M059J (cell line): ENCODE data around the gene HCN2. TPM values are rescaled to one million over a fixed set of nuclear protein-coding genes. Genes with fewer than 3 reads are reported as not detected.
A peak's percentile ranks its signal among the peaks of the same experiment; 100 is the strongest.

Experiments used
- DNase-seq: peaks from one replicate; pipeline ENCODE4 v3.0.0-alpha.2; 2012; ENCODE audit warnings: low read depth
- total RNA-seq: library from RNA; depleted of rRNA; stranded (reverse); fragments of >200 nt; shearing (Covaris generic); gene quantifications from 2 replicates; pipeline ENCODE4 v1.2.3, GENCODE V29; 2014; rRNA removed

Gene HCN2
- total RNA-seq, 1 experiment from 2014 or later: 1.4 TPM

DNA sequence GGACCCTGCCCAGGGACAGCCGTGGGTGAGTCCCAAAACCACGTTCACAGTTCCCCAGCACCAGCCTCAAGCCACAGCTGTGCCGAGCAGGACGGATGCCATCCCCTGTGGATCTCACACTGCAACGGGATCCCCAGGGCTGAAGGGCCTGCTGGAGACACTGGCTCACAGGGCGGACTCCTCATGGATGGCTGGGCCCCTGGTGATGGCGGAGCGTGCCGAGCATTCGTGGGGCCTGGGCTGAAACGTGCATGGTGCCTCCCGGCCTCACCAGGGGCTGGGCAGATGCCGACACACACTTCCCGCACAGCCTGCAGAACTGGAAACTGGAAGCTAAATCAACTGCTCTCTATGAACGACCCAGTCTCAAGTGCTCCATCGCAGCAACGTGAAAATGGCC lies 63.7 kb downstream of the HCN2 start:
- no peak for DNase-seq

DNA sequence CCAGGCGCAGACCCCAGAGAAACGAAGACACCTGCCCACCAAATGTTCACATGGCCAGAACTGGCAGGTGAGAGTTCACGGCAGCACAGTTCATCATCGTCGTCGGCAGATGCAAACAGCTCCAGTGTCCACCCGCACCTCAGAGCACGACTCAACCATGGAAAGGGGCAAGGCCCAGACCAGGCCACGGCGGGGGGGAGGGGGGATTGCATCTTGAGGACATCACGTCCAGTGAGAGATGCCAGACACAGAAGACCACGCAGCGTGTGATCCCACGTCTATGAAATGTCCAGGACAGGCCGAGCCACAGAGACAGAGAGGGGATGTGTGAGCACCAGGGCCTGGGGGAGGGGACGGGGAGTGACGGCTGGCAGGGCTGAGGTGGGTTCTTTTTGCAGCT lies 66.0 kb downstream of the HCN2 start:
- DNase-seq: no peak

GRCh38 chr19:656751-657559 lies 67.3 kb downstream of the HCN2 start:
- no peak for DNase-seq

DNA sequence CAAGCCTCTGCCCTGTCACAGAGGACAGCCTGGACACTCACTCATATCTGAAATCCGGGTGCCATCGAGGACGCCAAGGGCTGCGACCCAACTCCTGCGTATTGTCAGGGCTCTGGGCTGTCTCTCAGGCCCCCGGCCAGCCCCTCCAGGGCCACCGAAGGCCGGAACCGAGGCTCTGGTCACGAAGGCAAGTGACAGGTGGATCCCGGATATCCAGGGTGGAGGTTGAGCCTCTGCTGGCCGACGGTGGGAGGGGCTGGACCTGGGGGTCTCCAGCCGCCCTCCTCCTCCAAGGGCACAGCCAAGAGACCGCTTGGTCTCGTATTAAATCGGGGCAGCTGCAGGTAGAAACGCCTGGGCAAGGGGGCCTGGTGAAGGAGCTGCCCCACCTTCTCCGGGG lies 67.9 kb downstream of the HCN2 start:
- no peak for DNase-seq

DNA sequence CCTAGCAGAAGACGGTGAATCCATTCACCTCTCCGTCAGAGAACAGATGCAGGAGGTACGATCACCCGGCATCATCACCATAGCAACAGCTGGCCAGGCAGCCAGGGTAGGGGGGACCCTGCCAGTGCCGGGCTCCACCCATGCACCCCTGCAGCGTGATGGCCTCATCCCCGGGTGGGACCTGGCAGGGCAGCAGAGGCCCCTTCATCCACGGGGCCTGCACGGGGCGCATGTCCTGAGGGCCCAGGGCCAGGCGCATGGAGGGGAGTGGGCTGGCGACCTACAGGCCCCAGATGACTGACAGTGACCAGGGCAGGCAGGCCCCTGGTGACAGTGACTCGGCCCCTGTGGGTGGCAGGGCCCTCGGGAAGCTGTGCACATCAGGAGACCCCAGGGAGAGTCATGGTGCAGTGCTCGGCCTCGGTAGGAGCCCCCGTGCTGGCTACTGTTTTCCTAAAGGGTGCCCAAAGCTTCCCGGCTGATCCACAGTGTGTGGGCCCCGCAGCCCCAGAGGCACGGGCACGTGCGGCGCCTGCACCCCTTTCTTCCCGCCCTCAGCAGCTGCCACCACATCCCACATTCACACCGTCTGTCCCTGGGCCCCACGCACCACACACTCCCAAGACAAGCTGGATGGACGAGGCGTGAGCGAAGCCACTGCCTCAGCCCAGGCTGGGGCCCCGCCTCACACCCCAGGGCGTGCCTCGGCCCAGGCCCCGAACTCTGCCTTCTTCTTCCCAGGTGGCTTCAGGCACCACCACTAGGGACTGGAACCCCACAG lies 68.6 kb downstream of the HCN2 start:
- no peak for DNase-seq

DNA sequence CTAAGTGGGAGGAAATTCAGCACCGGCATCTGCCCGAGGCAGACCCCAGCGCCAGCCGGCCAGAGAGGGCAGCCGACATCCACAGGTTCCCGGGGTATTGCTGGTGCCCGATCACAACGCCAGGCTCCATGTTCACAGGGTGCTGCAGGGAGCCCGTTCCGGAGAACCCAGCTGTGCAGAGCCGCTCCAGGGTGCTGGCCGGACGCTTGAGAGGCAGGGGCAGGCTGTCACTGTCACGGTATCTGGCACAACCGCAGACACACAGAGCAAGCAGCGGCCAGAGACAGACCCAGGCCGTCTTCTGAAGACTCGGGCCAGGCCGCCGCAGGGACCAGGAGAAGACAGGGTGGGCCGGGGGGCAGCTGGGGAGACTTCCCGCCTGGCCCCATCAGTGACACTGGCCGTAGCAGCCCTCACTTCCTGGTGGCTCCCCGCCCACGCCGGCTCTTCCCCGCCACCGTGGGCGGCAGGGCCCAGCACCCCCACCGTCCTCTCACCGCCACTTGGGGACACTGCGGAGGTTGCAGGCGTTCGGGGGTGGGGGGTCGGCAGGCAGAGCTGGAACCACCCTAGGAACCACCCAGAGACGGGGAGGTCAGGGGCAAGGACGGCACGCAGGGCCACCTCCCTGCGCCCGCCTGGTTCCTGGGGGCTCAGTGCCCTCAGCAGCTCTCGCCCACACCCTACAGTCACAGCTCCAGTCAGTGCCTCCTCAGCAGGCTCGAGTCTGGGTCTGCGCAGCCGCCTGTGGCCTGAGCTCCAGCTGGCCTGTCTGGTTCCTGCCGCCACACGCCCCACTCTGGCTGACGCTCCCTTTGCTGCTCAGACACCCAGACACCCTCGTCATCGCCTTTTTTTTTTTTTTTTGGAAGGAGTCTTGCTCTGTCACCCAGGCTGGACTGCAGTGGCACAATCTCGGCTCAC lies 69.5 kb downstream of the HCN2 start:
- no peak for DNase-seq

DNA sequence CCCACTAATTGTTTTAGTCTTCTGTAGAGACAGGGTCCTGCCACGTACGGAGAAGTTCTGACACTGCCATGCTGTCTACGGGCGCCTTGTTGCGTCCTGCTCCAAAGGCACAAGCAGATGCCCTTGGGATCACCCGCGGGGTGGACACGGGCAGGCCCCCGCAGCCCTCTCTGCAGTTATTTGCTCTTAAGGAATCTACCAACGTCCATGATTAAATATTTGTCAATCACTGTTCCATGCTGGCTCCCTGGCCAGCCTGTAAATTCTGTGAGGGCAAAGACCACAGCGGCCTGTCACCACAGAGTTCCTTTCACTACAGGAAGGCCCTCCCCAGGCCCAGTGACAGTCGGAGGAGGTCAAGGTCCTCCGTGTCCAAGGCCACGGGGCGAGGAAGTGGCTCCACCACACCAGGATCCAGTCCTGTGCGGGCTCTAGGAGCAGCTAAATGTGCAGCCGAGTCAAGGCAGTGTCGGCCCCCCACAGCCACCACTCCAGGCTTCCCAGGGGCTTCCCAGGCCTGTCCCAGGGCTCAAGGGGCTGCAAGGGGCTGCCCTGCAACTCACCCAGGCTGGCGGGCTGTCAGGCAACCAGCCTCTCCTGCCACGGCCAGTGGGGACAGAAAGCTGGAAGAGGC lies 71.2 kb downstream of the HCN2 start:
- no peak for DNase-seq

DNA sequence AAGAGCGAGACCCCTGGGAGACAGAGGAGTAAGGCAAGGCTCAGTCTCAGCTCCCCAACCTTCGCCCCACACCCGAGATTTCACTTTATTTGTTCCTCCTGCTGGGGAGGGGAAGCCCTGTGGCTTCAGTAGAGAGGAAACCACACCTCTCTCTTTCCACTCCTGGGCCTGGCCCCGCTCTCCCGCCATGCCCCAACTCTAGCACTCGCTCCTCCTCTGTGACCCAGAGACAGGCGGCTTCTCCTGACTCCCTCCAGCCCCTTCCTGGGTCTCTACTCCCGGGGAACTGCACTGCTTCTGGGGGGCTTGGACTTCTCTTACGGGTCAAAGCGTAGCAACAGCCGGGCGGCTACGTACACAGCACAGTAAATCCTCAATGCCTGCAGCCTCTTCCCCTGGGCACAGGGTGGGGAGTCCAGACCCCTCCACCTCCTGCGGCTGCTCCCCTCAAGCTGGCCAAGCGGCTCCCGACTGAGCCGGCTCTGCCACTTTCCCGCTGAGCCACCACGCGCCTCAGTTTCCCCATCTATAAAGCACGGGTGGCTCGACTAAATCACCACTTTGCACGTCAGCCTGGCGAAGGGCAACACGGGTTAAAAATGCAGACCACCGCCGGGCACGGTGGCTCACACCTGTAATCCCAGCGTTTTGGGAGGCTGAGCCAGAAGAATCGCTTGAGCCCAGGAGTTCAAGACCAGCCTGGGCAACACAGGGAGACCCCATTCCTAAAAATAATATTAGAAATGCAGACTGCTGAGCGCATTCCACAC lies 71.9 kb downstream of the HCN2 start:
- peak; percentile 31 for DNase-seq

DNA sequence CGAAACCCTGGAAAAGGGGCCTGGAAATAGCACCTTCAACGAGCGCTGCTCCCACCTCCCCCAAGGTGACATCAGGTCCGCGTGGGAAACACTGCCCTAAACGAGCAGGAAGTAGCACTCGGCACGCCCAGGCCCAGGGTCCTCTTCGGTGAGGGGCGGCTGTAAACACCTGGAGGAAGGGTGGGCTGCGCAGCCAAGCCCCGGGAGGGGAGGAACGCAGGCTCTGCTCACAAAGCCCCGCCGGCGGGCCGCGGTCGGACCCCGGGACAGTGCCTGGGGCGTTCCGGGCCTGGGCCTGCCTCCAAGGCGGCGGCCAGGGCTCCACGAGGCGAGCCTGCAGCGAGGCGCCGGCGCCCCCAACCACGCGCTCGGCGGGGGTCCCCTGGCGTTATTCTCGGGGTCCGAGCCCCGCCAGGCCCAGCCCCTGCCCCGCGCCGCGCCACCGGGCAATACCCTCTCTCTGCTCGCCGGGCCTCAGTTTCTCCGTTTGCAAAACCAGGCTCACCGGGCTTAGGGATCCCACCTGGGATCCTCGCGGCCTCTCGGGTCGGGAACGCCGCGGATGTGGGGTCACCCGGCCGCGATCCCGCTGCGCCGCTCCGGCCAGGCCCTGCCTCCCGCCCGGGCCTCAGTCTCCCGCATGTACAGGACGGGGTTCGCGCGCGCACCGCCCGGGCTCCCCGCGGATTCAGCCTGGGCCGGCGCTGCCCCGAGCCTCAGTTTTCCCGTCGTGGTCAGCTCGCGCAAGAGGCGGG lies 72.7 kb downstream of the HCN2 start:
- DNase-seq: peak; percentile 57

DNA sequence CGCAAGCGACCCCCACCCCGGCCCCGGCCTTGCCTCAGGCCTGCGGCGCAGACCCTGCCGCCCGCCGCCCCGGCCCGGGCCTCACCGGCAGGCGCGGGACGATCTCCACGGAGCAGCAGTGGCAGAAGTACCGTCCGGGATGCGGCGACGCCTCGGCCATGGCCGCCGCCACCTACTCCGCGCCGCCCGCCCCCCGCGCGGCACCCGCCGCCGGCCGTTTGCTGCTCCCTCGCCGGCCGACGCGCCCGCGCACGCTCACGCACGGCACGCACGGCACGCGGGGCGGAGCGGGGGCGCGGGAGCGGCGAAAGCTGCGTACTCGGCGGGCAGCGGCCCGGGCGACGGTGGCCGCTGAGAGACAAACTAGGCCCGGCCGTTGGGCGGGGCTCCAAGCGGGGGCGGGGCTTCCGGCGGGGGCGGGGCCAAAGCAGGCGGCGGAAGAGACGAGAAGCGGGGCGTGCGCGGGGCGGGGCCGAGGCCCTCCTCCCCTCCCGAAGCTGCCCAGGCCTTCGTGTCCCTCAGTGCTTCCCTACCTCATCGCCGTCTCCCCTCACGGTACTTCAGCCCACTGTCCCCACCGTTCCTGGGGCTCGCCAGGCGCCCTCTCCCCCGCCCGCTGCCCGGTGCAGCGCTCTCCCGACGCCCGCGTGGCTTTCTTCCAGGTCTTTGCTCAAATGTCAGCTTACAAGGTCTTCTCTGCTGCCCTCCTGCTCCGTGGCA lies 73.4 kb downstream of the HCN2 start, which contains the start of gene RNF126:
TSS of gene RNF126 (minus strand) at position 253 of the 720 bp plus-strand sequence. CDS start at position 160, 93 bp downstream.
- DNase-seq: peak; percentile 84

- DNase-seq: no peak
These were observed 74.0 kb downstream of the HCN2 start for GRCh38 chr19:663682-664117.

DNA sequence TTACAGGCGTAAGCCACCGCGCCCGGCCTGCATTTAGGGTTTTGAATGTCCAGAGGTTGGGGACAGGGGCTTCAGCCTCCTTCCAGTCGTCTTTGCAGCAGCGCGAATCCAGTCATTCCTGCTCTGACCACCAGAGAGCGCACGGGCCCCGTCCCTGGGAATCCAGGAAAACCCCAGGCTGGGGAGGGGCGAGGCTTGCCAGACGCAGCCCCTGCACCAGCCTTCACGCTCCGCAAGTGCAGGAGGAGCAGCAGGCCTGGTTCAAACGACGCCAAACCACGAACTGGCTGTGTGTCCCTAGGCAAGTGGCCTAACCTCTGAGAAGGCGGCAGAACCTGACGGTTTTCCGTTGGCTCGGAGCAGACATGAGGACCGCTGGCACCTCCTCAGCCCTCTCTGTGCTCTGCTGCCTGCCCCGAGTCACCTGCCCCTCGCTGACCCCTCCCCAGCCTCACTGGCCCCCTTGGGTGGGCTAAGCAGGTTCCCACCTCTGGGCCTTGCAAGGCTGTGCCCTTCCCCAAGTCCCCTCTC lies 75.3 kb downstream of the HCN2 start:
- peak; percentile 66 for DNase-seq

Other genes with a start within 250 kb of the HCN2 start
- 9.0 and 17.9 TPM in 2 replicates for gene MIER2, start 245.1 kb upstream of the HCN2 start, total RNA-seq
- gene C2CD4C, start 180.7 kb upstream of the HCN2 start, total RNA-seq: 0.74 TPM in 1 of 2 replicates, not detected in the other
- gene SHC2, start 128.8 kb upstream of the HCN2 start, total RNA-seq: 0.05 TPM in 1 of 2 replicates, not detected in the other
- gene MADCAM1, start 93.4 kb upstream of the HCN2 start, total RNA-seq: not detected in 2 replicates
- gene TPGS1, start 82.4 kb upstream of the HCN2 start, total RNA-seq: 43.6 and 43.9 TPM in 2 replicates
- gene CDC34, start 58.1 kb upstream of the HCN2 start, total RNA-seq: 50.6 and 57.4 TPM in 2 replicates
- gene GZMM, start 45.8 kb upstream of the HCN2 start, total RNA-seq: 0.84 and 1.6 TPM in 2 replicates
- 961 and 1,106 TPM in 2 replicates for gene BSG, start 17.3 kb upstream of the HCN2 start, total RNA-seq
- 16.4 and 25.5 TPM in 2 replicates for gene POLRMT, start 43.7 kb downstream of the HCN2 start, total RNA-seq
- not detected in 2 replicates for gene FGF22, start 50.0 kb downstream of the HCN2 start, total RNA-seq
- 33.6 and 53.8 TPM in 2 replicates for gene RNF126, start 73.3 kb downstream of the HCN2 start, total RNA-seq
- gene FSTL3, start 86.5 kb downstream of the HCN2 start, total RNA-seq: 29.7 and 59.0 TPM in 2 replicates
- not detected in 2 replicates for gene PRSS57, start 105.6 kb downstream of the HCN2 start, total RNA-seq
- gene PALM, start 119.1 kb downstream of the HCN2 start, total RNA-seq: 0.07 and 1.4 TPM in 2 replicates
- 0.37 and 0.79 TPM in 2 replicates for gene MISP, start 161.2 kb downstream of the HCN2 start, total RNA-seq
- gene PTBP1, start 207.6 kb downstream of the HCN2 start, total RNA-seq: 184 and 196 TPM in 2 replicates
- gene PLPPR3, start 232.1 kb downstream of the HCN2 start, total RNA-seq: 2.3 and 3.8 TPM in 2 replicates
- gene AZU1, start 238.0 kb downstream of the HCN2 start, total RNA-seq: not detected in 2 replicates